ENCODE measurements around the gene BMAL2.

The BMAL2 gene

DNA sequence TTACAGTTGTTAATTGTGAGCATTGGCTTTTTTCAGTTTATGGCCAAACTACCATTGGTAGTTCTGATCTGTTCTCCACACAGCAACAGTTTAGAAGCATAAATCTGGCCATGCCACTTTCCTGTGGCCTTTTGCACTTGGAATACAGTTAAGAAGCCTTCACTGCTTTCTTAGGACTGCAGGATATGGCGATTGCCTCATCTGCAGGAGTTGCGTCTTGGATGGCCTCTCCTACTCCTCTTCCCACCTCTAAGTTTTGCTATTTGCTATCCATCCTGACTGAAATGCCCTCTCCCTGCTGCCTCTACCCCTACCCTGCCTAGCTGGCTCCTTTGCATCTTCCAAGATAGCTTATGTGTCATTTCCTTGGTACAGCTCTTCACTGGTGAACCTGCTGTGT, 12.8 kb upstream of the BMAL2 start:
- no peak for DNase-seq (ENCODE audit: low read depth)

DNA sequence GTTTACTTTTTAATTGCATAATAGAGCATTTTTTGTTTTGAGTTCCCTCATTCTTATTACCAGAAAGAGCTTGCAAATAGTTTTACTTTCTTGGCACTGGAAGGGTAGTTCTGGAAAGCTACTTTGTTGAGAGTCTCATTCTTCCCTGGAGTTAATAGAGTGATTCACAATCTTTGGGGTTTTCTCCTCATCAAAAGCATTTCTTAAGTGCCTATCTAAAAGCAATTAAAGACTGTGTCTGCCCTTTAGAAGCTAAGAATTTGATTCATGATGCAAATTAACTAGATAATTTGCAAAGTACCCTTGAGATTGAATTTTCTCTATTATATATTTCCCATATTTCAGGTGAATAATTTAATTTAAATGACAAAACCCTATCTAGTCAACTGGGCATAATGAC, 8.1 kb upstream of the BMAL2 start:
- no peak for DNase-seq (ENCODE audit: low read depth)

DNA sequence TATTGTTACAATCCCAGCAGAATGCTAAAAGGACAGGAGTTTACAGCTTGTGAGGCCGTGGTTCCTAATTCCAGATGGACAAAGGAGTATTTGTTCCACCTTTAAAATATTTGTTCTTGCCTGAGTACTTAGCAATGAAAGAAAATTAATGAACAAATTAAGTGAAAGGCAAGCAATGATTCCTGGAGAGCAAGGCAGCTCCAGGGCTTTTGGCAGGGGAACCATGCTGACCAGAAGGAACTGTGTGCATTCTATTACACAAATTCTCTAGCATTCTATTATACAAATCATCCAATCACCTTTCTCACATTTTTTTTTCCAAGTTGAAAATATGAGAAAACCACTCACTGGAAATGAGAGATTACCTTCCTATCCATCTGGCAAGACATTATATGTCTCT, 1.8 kb upstream of the BMAL2 start:
- no peak for DNase-seq (ENCODE audit: low read depth)

DNA sequence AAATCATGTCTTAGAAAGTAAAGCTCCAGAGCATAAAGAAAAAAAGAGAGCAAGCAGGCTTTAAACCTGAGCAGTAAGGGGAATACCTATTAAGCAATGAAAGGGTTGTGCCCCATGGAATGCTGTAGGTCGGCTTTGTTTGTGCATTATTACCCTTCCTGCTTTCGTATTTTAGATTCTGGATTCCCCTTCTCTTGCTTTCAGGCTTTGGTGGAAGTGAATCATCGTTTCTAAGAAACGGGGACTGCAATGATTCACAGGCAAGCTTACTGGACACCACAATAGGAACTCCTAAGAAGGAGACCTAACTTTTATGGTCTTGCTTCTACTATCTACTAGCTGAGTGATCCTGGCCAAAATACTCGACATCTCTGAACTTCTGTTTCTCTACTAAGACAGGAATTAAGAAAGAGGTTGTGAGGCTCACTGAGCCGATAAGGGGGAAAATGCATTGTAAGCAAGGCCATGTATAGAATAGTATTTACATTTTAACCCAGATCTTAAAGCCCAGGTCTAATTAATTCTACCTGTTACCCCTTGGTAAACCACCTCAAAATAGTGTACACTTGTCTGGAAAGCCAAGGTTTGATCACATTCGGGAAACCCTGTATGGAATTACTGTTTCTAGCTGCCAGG, 1.2 kb upstream of the BMAL2 start:
- no peak for DNase-seq (ENCODE audit: low read depth)

DNA sequence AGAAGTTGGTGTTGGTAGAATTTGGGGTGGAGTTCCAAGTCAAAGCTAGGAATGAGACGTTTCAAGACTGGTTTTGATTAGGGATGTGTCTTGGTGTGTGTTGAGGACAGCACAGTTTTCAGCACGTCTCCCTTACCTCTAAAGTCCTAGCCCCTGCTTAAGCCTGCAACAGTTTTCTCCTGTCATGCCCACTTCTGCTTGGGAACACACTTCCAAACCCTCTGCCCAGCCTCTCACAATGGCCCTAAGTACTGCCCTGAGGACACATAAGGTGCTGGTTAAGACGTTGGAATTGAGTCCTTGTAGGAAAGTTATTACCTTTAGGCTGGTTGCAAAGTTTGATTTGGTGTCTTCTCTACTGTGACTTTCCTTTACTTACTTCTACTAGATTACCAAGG, 710 bp upstream of the BMAL2 start:
- no peak for DNase-seq (ENCODE audit: low read depth)

DNA sequence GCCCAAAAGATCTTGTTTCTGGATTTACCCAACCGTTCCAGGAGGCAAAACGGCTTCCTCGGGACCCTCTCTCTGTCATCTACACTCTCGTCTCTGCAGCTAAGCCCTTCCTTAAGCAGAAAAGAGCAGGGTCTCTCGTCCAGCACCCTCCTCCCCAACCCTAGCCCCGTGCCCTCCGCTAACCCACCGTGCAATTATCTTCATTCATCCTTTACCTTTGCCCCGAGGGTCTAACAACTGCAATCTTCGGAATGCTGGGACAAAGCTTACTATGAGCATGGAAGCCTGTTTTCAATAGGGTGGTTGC, 276 bp upstream of the BMAL2 start:
- DNase-seq (ENCODE audit: low read depth): no peak

DNA sequence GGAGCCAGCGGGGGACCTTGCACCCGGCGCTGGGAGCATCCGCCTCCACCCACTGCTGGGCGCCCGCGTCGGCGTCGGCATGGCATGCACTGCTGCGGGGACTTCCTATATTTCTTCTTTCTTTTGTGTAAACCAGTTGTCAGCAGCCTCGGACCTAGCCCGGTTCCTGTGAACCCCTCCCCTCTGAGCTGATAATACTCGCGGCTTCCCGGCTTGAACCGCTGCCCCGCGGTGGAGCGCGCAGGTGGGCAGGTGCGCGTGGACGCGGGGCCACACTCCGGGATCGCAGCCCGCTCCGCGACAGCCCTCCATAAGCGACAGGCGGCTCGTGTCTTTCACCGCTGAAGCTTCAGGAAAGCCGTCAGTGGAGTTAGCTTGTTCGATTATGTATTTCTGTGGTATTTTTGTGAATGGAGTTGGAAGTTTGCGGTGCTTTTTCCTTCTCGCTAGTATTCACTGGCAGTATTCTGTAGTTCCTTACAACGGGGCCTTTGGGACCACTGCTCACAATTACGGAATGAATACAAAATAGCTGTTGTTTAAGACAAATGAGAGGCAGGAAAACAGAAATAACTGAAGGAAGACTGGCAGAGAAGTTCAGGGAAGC, 870 bp downstream of the BMAL2 start:
- no peak for DNase-seq (ENCODE audit: low read depth)

DNA sequence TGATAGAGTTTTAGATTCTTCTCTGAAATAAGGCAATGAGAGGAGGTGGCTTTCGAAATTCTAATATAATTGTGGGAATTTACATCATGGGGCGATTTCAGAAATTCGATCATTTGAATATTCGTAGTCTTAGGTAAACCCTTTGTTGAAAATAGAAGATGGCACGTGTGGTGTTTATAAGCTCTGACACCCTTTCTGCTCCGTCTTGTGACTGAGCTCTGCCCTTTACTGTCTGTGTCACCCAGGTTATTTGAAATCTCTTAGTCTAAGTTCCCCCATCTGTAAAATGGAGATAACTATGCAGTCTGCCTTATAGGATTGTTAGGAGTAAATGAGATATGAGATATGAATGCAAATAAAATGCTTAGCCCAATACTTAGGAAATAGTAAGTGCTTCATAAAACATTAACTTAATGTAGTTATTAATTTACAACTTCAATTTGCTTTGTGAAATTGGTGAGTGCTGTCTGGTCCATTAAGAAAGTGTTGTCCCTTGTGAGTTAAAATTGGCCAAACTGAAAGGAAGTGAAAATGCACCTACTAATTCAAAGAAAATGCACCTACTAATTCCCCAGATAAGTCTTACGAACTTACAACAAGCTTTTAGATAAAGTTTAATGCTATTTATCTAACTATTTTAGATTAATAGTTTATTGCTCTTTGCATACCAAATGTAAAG, 1.5 kb downstream of the BMAL2 start:
- no peak for DNase-seq (ENCODE audit: low read depth)

DNA sequence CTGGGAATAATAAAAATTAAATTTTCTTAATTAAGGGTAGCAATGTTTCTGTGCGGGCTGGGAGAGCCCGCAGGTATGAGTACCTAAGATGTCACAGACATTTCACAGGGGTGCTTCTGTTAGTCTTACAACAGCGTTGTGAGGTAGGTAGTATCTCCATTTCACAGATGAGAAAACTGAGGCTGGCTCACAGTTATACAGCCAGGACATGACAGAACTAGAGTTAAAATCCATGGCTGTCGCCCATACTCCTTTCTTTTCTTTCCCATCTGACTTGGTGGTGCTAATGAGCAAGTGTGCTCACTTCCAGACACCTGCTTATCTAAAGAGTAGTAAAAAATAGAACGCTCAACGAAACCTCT, 2.1 kb downstream of the BMAL2 start:
- no peak for DNase-seq (ENCODE audit: low read depth)

DNA sequence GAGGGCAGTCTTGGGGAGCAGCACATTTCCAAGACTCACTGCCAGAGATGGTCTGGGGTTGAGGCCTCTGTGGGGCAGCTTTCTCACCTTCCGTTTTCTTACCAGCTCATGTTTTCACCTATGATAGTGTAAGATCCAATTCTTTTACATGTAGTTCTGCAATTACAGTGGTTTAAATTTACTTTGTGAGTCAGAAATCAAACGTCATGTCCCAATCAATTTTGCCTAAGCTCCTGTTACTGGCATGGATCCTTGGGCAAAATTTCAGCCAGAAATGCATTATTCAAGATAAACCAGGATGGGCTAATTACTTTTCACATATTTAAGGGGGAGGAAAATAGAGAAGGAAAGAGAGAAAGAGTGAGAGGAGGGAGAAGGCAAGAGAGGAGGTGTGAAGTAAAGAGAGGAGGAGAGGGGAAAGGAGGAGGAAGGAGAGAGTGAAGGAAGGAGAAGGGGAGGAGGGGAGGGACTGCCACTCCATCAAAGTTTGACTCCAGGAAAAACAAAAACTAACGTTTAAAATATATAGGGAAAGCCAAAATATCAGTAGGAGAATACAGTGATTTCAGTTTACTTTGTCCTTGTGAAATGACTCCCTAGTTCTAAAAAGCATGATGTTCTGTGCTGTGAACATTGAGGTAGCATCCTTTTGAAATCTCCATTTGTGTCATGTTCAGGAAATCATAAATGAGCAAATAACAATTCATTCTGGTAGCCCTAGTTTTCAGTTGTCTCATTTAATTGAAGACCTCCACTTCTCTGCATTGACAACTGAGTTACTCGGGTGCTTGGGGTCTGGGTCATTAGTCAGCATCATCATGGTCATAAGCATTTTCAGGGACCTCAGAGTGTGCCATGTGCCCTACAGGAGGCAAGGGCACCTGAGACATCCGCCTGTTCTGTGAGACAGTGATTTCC, 3.0 kb downstream of the BMAL2 start:
- no peak for DNase-seq (ENCODE audit: low read depth)

DNA sequence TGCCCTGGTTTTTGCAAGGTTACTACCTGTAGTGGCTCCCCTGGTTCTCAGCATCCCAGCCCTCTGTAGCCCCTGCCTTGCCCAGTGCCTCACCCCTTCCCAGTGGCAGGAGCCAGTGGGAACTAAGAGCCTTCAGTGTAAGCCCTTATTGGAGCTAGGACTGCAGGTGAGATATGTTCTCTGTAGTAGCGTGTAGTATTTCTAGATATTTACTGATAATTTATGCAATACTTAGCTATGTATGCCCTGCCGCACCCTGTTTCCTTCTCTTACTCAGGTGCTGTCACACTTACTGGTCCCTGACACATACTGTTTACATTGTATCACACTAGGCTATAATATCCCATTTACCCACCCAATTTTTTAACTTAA, 3.6 kb downstream of the BMAL2 start:
- no peak for DNase-seq (ENCODE audit: low read depth)

DNA sequence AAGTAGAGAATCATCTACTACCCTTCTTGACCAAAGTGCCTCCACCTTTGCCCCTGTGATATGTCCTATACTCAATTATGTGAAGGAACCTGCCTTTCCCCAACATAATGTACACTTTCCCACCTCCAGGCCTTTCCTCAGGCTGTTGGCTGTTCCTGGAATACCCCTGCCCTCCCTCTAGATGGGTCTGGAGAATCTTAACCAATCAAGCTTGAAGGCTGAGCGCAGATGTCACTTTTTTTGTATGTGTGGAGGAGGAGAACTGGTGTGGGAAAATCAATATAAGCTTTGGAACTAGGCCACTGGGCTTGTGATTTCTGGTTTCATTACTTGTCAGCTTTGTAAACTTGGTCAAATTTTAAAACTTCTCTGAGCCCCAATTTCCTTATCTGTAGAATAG, 4.7 kb downstream of the BMAL2 start:
- no peak for DNase-seq (ENCODE audit: low read depth)

DNA sequence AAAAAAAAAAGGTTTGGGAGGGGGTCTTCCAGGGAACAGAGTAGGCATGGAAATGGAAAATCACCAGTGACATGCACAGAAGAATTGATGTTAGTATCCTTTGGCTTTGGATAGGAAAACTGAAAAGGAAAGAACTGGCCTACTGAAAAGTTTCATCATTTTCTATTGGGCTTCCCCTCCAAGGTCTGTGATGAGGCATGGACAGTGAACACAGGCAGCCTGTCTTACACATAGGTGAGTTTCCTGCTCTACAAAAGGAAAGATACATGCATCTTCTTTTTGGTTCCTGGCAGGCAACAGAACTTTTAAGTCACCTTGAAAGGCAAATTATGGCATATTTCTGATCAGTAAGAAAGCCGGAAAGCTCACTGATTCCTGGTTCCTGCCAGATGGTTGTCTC, 5.8 kb downstream of the BMAL2 start:
- DNase-seq (ENCODE audit: low read depth): no peak

DNA sequence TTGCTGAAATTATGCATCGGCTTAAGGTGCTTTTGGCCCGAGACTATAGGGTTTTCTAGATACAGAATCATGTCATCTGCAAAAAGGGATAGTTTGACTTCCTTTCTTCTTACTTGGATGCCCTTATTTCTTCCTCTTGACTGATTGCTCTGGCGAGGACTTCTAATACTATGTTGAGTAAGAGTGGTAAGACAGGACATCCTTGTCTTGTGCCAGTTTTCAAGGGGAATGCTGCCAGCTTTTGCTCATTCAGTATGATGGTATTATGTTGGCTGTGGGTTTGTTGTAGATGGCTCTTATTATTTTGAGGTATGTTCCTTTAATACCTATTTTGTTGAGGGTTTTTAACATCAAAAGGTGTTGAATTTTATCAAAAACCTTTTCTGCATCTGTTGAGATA, 8.3 kb downstream of the BMAL2 start:
- DNase-seq (ENCODE audit: low read depth): no peak

DNA sequence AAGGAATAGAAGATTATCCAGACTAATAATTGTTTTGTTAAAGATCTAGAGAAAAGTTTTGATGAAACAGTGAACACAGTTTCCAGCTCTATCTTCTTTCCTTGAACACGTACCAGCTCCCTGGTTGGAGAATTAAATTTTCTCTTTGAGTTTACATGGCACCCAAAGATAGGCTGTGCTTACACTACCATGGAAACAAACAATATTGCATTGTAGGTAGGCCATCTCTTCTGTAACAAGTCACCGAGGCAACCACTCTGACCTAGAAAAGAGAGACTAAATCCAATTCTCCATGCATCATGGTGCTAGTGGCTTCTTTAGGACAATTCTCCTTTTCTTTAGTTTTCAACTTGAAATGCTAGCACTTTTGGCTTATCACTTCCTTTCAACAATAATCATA, 9.9 kb downstream of the BMAL2 start:
- no peak for DNase-seq (ENCODE audit: low read depth)

DNA sequence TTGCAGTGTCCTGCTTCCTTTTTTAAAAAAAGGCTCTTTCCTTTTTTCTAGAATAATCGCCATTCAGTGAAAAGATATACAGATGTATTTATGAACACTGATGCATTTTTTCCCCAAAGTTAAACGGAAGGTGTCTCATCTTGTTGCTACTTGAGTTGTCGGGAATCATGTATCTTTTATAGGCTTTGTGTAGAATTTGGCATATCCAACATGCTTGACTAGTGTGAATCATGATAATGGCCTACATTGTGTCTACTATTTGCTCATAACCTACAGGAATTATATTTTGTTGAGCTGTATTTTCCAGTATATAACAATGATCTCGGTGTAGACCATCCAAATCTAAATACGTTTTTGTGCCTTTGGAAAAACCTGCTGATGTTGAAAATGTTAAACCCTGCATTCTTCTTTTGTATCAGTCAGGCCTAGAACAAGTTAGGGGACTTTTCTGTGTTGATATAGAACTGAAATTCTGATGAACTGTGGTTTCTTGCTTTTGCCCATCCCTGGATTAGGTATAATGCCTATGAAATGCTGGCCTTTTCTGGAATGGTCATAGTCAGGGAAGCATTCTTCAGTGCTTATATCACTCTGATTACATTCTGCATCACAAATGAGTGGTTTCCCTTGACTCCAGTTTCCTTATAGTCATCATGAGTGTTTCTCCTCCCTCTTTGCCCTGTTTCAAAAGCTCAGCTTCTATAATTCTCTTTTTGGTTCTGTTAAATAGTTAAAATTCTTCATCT, 10.8 kb downstream of the BMAL2 start:
- no peak for DNase-seq (ENCODE audit: low read depth)

DNA sequence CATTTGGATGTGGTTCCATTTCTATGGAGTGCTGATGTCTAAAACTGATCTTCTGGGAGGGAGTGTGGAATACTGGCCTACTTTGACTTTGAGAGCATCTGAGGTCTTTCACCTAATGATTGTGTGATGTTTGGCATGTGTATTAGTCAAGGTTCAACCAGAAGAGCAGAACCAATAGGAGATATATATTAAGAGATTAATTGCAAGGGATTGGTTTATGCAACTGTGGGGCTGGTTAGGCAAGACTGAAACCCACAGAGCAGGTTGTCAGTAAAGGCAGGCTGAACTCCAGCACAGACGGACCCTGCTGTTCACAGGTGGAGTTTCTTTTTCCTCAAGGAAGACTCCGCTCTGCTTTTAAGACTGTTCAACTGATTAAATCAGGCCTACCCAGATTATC, 11.6 kb downstream of the BMAL2 start:
- DNase-seq (ENCODE audit: low read depth): no peak

DNA sequence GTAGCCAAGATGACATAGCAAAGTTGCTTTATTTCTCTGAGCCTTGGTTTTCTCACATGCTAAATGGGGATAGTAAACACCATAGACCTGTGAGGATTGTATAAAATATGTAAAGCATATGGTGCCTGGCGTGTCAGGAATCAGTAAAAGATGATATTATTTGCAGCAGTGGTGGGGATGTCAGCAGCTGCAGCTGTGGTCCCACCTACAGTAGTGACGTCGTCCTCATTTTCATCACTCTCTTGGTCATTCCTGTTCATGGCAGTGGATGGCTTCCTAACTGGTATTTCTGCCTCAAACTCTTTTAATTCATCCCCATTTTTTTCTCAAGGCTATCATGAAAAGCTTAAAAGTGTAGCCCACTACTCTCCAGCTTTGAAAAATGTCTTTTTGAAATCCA, 12.1 kb downstream of the BMAL2 start:
- DNase-seq (ENCODE audit: low read depth): no peak

DNA sequence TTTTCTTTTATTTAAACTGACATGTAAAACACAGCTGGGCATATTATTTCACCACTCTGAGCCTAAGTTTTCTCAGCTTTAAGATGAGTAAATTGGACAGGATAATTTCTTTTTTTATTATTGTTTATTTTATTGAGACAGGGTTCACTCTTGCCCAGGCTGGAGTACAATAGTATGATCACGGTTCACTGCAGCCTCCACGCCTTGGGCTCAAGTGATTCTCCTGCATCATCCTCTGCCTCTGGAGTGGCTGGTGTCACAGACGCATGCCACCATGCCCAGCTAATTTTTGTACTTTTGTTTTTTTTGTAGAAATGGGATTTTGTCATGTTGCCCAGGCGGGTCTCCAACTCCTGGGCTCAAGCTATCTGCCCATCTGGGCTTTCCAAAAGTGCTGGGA, 12.7 kb downstream of the BMAL2 start:
- no peak for DNase-seq (ENCODE audit: low read depth)

DNA sequence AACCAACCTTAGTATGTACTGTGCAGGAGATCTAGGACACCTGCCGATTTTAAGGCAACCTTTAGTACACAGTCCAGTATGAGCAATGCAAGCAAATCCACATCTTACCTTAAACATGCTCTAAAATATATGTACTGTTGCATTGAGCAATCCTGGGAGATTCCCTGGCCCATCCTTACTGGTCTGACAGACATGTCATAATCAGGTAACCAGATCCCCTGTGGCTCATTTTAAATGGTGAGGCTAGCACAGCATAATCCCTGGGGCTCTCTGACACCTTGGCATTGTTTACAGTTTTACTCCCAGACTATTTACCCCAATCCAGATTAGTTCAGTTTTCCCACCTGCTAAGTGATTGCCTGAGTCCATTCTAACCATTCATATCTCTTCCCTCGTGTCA, 15.1 kb downstream of the BMAL2 start:
- DNase-seq (ENCODE audit: low read depth): no peak

DNA sequence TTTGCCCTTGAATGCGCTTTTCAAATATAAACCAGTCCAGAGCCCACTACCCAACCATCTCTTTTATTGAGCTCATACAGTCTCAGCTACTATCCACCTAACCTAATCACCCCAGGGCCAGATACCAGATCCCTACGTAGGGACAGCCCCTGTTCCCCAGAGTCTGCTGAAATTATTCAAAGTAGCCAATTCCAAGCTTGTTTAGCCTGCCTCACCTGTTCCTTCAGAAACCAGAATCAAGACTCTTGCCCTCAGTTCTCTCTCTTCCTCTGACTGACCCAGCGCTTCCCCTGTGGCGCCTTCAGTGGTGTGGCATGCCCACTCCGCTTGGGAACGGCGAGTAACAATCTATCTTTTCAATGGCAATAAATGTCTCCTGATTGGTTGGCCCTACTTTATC, 18.8 kb downstream of the BMAL2 start:
- no peak for DNase-seq (ENCODE audit: low read depth)

DNA sequence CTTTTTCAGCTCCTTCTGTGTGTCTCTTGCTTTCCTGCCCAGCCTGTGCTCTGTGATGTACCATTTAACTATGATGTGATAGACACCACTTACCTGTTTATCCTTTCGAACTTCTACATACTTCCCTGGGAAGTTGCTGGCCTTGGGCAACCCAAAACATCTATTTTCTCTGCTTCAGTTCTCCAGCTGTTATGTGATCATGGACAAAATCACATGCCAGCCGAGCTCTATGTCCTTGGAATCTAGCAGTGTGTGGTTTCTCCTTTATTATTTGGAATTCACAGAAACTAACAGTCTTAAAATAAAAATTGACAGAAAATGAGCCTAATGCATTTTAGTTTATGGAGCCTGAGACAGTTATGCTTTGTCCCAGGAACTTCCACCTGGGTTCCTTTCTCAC, 22.9 kb downstream of the BMAL2 start:
- DNase-seq (ENCODE audit: low read depth): no peak

DNA sequence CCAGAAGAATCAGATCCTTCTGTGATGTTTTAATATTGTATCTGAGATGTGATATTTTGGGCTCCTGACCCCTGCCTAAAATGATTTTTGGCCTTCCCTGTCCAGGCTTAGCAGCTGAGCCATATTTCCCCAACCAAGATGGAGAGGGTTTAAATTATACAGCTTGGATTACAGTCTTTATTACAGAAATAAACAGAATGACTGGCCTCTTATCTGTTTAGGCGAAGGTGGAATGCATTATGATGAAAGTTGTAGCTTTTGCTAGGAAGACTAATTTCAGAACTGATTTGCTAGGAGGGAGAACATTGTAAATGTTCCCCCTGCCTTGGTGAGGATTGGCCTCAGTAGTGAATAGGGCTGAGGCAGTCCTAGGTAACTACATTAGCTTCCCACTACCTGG, 23.3 kb downstream of the BMAL2 start:
- DNase-seq (ENCODE audit: low read depth): no peak
